Stimulated activated CD4-positive, alpha-beta T cell treated with anti-CD3 and anti-CD28 coated beads, TNF-alpha, amount 100 ng/mL, for 1 hour (primary cell): ENCODE results near the gene RAX.
A peak's percentile ranks its signal among the peaks of the same experiment; 100 is the strongest.

ENCODE experiments used
- DNase-seq, 3 donors: peaks; one replicate each; pipeline ENCODE4 v3.0.0-alpha.2; 2020; ENCODE audit warnings: low read depth in 3 of 3, low spot score in 1 of 3

RAX gene

GRCh38 chr18:59272891-59273758 lies at the start of gene RAX:
Gene RAX, minus strand, starts transcription at chr18:59273454. Its CDS starts 248 bp downstream, at chr18:59273206.
- no peak for DNase-seq

DNA sequence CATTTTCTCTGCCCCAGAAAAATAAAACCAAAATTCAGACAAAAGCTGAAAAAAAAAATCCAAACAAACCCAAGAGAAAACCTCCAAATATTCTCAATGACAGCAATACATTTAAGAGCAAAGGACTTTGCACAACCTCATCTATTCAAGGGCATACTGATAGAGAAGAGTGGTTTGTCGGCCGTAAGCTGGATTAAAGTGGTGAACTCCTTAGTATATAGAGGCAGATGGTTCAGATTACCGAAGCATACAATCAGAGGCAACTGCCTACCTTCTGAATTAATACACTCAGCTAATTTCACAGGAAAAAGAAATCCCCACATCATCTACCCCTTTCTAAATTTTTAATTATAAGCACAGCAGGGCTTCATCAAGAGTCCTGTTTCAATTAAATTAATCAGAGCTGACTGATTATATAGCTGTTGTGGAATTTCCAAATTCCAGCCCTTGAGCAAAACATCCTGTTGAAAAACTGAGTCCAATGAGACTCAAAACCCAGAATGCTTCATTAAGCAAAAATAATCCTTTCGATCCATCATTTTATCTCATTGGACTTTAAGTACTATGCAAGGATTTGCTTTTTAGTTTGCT lies 45.3 kb upstream of the RAX start, which contains the start of gene CPLX4:
Gene CPLX4, minus strand, starts transcription at position 190 of the 591 bp plus-strand sequence. Its CDS starts 187 bp downstream, at position 3.
- no peak for DNase-seq

DNA sequence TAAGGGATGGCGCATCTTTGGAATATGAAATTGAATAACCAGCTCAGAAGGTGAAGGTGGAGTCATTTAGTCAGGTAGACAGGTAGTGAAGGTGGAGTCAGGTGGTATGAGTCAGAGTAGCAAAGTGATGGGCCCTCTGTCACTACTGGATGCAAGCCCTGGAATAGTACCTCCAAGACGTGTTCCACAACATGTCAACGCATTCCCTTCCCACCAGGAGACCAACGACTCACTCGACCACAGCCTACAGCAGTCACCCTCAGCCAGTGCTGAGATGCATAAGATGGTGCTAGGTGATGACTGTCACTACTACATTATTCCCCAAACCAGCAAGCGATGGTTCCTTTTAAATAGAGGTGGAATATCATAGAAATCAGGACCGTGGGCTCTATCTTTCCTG lies 38.4 kb upstream of the RAX start:
- no peak for DNase-seq

DNA sequence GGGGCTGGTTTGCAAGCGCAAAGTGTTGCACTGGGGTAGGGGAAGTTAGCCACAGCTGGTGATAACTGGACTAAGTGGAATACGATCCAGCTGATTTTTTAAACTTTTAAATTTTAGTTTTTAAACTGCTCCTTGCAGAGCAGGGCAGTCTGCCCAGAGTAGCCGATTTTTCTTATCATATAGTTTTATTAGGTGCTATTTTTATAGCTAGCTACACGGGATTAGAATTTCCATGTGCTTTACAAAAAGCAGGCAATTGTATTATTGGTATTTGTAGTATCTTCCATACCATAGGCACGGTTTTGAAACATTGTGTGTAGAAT lies 35.6 kb upstream of the RAX start:
- DNase-seq = no peak

GRCh38 chr18:59308248-59308937 lies 35.1 kb upstream of the RAX start:
- DNase-seq = peak in 2 of 3 donors; percentile 33 to 69

- DNase-seq = no peak
Observed at GRCh38 chr18:59306640-59307039, 33.4 kb upstream of the RAX start.

- DNase-seq = no peak
Observed at GRCh38 chr18:59305295-59305694, 32.0 kb upstream of the RAX start.

DNA sequence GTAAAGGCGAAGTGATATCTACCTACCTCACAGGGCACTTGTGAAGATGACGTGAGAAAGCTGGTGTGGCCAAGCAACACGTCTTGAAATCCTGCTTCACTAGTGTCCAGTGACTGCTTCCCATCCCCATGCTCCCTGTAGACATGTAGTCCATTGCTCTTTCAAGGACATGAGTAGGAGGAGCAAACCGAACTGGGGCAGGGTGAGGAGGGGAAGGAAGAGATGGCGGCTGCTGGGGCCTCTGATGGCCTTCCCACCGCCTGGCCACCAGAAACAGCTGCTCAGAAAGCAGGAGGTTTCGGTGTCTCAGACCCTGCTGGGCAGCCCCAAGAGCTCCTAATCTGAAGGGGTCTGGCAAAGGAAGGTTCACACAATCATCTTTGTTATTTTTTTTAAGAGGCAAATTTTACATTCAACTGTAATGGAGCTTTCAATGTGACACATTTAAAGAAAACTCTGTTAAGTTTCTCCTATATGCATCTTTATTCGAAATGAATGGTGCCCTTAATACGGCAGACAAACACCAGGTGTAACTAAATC lies 30.5 kb upstream of the RAX start:
- no peak for DNase-seq

DNA sequence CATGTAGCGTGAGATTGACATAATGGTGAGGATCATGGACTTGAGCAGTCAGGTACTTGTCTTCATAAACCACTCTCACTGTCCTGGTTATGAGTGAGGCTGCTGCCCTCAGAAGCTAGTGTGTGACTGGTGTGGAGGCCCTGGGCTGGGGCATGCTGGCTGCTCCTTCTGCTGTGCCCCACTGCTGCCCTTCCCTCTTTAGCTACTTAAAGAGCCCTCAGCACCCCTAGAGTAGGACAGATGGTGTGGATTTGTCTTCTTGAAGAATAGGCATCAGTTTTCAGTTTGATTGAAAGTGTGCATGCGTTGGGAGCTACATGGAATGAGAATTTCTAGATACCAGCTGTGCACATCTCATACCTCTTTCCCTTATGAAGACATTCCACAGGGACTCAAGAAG lies 29.8 kb upstream of the RAX start:
- DNase-seq = no peak

GRCh38 chr18:59301929-59302328 lies 28.7 kb upstream of the RAX start:
- no peak for DNase-seq

DNA sequence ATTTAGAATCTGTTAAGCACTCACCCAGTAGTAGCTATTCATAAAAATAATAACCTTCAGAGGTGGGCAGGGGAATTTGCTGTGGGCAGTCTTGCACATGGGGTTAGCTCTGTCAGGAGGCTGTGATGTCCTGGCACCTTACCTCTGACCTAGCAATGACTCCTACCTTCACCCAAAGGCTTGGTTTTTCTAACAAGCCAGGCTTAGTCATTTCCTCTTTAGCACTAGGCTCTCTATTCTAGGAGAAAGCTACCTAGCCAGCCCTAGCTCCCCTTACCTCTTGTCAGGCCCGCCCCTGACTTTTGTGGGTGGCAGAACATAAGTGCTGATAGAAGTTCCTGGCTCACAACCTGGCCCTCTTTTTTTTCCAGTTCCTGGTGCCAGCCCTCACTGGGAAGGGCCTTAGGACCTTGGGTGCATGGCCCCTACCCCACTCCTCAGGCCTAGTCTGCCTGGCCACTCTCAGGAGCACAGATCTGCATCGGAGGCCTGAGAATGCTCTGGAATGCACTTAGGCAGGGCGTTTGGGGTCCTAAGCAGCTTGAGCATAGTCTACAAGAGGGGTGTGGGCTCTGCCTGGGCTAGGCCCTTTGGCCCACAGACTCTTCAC lies 27.5 kb upstream of the RAX start:
- DNase-seq = no peak

GRCh38 chr18:59298871-59299270 lies 25.6 kb upstream of the RAX start:
- no peak for DNase-seq

- DNase-seq = no peak
Observed at GRCh38 chr18:59293317-59293716, 20.1 kb upstream of the RAX start.

GRCh38 chr18:59286341-59286740 lies 13.1 kb upstream of the RAX start:
- DNase-seq = no peak

DNA sequence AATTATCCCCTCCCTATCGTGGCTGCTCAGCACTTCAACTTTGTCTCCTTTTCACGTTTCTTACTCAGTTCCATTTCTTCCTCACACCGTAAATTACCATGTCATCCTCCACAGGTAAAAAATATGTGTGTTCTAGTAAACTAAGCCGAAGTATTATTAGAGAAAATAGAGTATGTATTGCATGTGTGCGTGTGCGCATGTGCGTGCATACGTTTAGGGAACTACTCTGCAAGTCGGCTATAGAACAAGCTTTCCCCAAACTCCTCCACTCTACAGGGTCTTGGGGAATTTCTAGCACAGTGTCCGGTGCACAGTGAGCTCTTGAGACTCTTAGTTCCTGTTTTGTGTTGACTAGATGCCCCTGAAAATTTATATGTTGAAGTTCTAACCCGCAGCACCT lies 9.1 kb upstream of the RAX start:
- DNase-seq = no peak

DNA sequence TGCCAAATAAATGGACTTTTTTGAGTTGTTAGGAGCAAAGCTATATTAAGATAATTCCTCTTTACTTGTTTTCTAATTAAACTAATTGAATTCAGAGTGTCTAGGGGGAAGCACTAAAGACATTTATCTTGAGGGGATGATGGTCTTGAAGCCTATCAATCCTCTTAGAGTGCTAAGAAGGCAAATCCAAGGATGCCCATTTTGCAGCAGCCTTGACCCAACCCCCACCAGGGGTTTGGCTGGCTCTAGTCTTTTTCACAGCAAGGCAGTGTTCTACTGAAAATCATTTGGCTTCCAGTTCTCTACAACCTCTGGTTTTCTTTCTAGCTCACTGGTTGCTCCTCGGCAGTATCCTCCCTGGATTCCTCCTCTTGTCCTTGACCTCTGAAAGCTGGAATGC lies 6.5 kb upstream of the RAX start:
- DNase-seq = no peak

GRCh38 chr18:59279193-59279592 lies 5.9 kb upstream of the RAX start:
- DNase-seq = no peak

- DNase-seq = no peak
Observed at GRCh38 chr18:59278793-59279192, 5.5 kb upstream of the RAX start.

GRCh38 chr18:59276047-59276446 lies 2.8 kb upstream of the RAX start:
- DNase-seq = no peak

- DNase-seq = no peak
Observed at GRCh38 chr18:59275406-59275949, 2.2 kb upstream of the RAX start.

DNA sequence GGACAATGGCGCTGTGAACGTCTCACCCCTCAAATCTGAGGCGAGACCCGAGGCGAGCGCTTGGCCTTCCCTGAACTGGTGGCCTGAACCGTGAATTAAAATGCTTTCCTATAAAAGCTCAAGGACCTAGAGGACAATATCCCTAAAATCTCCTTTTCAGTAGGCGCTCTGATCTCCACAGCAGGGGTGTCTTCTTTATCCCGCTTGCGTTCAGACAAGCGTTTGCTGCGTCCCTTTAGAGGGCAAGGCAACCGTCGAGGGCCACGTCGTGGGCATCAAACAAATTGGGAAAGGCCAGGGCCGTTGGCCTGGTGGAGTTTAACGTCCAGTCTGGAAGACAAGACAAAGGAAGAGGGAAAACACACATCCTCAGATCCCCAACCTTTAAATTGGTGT lies 1.3 kb upstream of the RAX start:
- DNase-seq = no peak
